WTC11 (cell line): ENCODE data around the gene MAPKAP1. TPM values are rescaled to one million over a fixed set of nuclear protein-coding genes. Genes with fewer than 3 reads are reported as not detected.

ENCODE experiments used
- ATAC-seq: fragments of 200-7000 bp; cut with Tn5 transposase; 2 replicates; pipeline ENCODE4 v1.10.0; 2021; ENCODE audit warnings: mild to moderate bottlenecking, moderate library complexity
- CTCF ChIA-PET: fragments of 300-600 bp; sonication (Branson Sonifier 250); formaldehyde crosslinking; loops from one replicate; lab custom pipeline; 2021; ENCODE audit warnings: antibody characterized with exemption; lab: Charles Lee
- POLR2A ChIA-PET: fragments of 350-600 bp; sonication (Branson Sonifier 250); formaldehyde crosslinking; loops from one replicate; lab custom pipeline; 2021; ENCODE audit warnings: antibody characterized with exemption; lab: Charles Lee
- DNase-seq: peaks from one replicate; pipeline ENCODE4 v3.0.0; 2021; ENCODE audit warnings: low spot score
- H3K27ac Mint-ChIP-seq: 2 replicates; pipeline ENCODE4 v1.8.0; 2021; ENCODE audit warnings: mixed read lengths
- H3K27me3 Mint-ChIP-seq: 2 replicates; pipeline ENCODE4 v1.8.0; 2021; ENCODE audit warnings: low read depth, mild to moderate bottlenecking, moderate library complexity, mixed read lengths
- H3K36me3 Mint-ChIP-seq: 2 replicates; pipeline ENCODE4 v1.8.0; 2021; ENCODE audit warnings: mixed read lengths
- H3K4me1 Mint-ChIP-seq: 2 replicates; pipeline ENCODE4 v1.8.0; 2022; ENCODE audit warnings: mixed read lengths
- H3K4me3 Mint-ChIP-seq: 2 replicates; pipeline ENCODE4 v1.8.0; 2021; ENCODE audit warnings: mild to moderate bottlenecking, moderate library complexity, mixed read lengths
- H3K9me3 Mint-ChIP-seq: 2 replicates; pipeline ENCODE4 v1.8.0; 2021; ENCODE audit warnings: mixed read lengths
- ATF1 ChIP-seq: sonication (generic); formaldehyde crosslinking; IDR thresholded peaks from 2 replicates; pipeline ENCODE4 v1.8.1; 2023; ENCODE audit warnings: mild to moderate bottlenecking, moderate library complexity, missing genetic modification reagents
- ATF2 ChIP-seq: sonication (generic); formaldehyde crosslinking; IDR thresholded peaks from 2 replicates; pipeline ENCODE4 v1.8.1; 2022; ENCODE audit warnings: low read depth, missing genetic modification reagents, borderline replicate concordance
- CBFB ChIP-seq: sonication (generic); formaldehyde crosslinking; IDR thresholded peaks from 2 replicates; pipeline ENCODE4 v1.8.1; 2022; ENCODE audit warnings: mild to moderate bottlenecking, low read depth, missing genetic modification reagents
- CREB1 ChIP-seq: sonication (generic); formaldehyde crosslinking; IDR thresholded peaks from 2 replicates; pipeline ENCODE4 v1.8.0; 2023; ENCODE audit warnings: mild to moderate bottlenecking, missing genetic modification reagents
- ETV6 ChIP-seq: sonication (generic); formaldehyde crosslinking; IDR thresholded peaks from 2 replicates; pipeline ENCODE4 v1.8.1; 2022; ENCODE audit warnings: mild to moderate bottlenecking, missing genetic modification reagents
- GRHL2 ChIP-seq: fragments of 250-450 bp; sonication (Bioruptor Pico); IDR thresholded peaks from 2 replicates; pipeline ENCODE4 v1.8.0; 2022; ENCODE audit warnings: mild to moderate bottlenecking, moderate library complexity; ENCODE audit not compliant: insufficient replicate concordance, severe bottlenecking
- HMGXB4 ChIP-seq: sonication (generic); formaldehyde crosslinking; IDR thresholded peaks from 2 replicates; pipeline ENCODE4 v1.8.1; 2023; ENCODE audit warnings: mild to moderate bottlenecking, moderate library complexity, missing genetic modification reagents
- JAZF1 ChIP-seq: fragments of 250-450 bp; sonication (Bioruptor Pico); IDR thresholded peaks from 2 replicates; pipeline ENCODE4 v1.9.0; 2021; ENCODE audit warnings: moderate library complexity, mild to moderate bottlenecking, inconsistent platforms
- MAX ChIP-seq: sonication (generic); formaldehyde crosslinking; IDR thresholded peaks from 2 replicates; pipeline ENCODE4 v1.8.0; 2022; ENCODE audit warnings: mild to moderate bottlenecking, missing genetic modification reagents
- MXD4 ChIP-seq: fragments of 250-450 bp; sonication (Bioruptor Pico); IDR thresholded peaks from 2 replicates; pipeline ENCODE4 v1.8.0; 2021; ENCODE audit warnings: mild to moderate bottlenecking, moderate library complexity, borderline replicate concordance
- NR1H2 ChIP-seq: sonication (generic); formaldehyde crosslinking; IDR thresholded peaks from 2 replicates; pipeline ENCODE4 v1.9.0; 2021; ENCODE audit warnings: mild to moderate bottlenecking, moderate library complexity, missing genetic modification reagents
- OVOL2 ChIP-seq: fragments of 250-450 bp; sonication (Bioruptor Pico); IDR thresholded peaks from 2 replicates; pipeline ENCODE4 v1.9.0; 2021; ENCODE audit warnings: mild to moderate bottlenecking, borderline replicate concordance
- PRRX2 ChIP-seq: fragments of 250-450 bp; sonication (Bioruptor Pico); IDR thresholded peaks from 2 replicates; pipeline ENCODE4 v1.8.0; 2021; ENCODE audit warnings: mild to moderate bottlenecking
- TP53 ChIP-seq: sonication (generic); formaldehyde crosslinking; IDR thresholded peaks from 2 replicates; pipeline ENCODE4 v1.8.1; 2023; ENCODE audit warnings: mild to moderate bottlenecking, missing genetic modification reagents
- ZNF138 ChIP-seq: sonication (generic); formaldehyde crosslinking; conservative IDR thresholded peaks from 2 replicates; pipeline ENCODE4 v1.8.1; 2022; ENCODE audit warnings: mild to moderate bottlenecking, moderate library complexity, missing genetic modification reagents
- ZNF416 ChIP-seq: fragments of 250-450 bp; sonication (Bioruptor Pico); IDR thresholded peaks from 2 replicates; pipeline ENCODE4 v1.9.0; 2021; ENCODE audit warnings: mild to moderate bottlenecking, inconsistent platforms
- ZNF671 ChIP-seq: fragments of 250-450 bp; sonication (Bioruptor Pico); IDR thresholded peaks from 2 replicates; pipeline ENCODE4 v1.8.0; 2021; ENCODE audit warnings: mild to moderate bottlenecking
- total RNA-seq: library from RNA; stranded (reverse); gene quantifications from 3 replicates; pipeline ENCODE4 v1.2.3, GENCODE V29; 2021
- TF ChIP-seq, protein P1 (sequence below): sonication (generic); formaldehyde crosslinking; IDR thresholded peaks from 2 replicates; pipeline ENCODE4 v1.8.0; 2022; ENCODE audit warnings: mild to moderate bottlenecking, missing genetic modification reagents
- TF ChIP-seq, protein P2 (sequence below): fragments of 250-450 bp; sonication (Bioruptor Pico); IDR thresholded peaks from 2 replicates; pipeline ENCODE4 v1.9.0; 2021; ENCODE audit warnings: mild to moderate bottlenecking, borderline replicate concordance
- TF ChIP-seq, protein P3 (sequence below): sonication (generic); formaldehyde crosslinking; IDR thresholded peaks from 2 replicates; pipeline ENCODE4 v1.8.1; 2023; ENCODE audit warnings: mild to moderate bottlenecking, missing genetic modification reagents
- TF ChIP-seq, protein P4 (sequence below): fragments of 250-450 bp; sonication (Bioruptor Pico); IDR thresholded peaks from 2 replicates; pipeline ENCODE4 v2.1.2; 2022; ENCODE audit warnings: mild to moderate bottlenecking, moderate library complexity

Gene MAPKAP1
- total RNA-seq, 1 experiment from 2014 or later, result 111 TPM

DNA sequence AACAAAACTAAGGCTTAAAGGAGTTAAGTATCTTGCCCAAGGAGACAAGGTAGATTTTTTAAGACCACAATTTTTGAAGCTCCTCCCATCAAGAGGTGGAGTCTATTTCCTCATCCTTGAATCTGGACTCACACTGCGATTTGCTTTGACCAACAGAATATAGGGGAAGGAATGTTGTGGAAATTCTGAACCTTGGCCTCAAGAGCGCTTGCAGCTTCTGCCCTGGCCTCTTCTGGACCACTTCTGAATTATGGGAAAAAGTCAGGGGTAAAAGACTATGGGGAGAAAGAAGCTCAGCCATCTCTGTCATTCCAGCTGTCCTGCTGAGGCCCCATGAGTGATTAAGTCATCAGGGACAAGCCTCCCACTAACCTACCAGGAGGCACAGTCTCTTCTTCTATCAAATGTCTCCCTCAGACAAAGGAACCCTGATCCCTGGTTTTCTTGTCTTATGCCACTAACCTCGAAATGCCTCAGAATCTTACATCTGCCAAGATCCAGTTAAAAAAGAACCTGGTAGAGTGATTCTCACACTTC lies 25.9 kb downstream of the MAPKAP1 start:
- Mint-ChIP-seq H3K4me1 (peaks cover 49% of the 10 kb centered on the region), H3K9me3 (no peaks in the 10 kb centered on the region), H3K4me3 (no peak overlapping the region), H3K27me3 (no peaks in the 10 kb centered on the region), H3K36me3 (no peaks in the 10 kb centered on the region), H3K27ac (peak overlapping the region; percentile 24; the same call in 1 of the 2 replicates)
- ChIA-PET POLR2A (no interaction called here), CTCF (interaction anchor here (1.1 to 1.4 kb wide), 3 partner anchors 9 to 122 kb away, joined by 3 to 6 read pairs (median 4); no protein-coding TSS in a partner anchor)
- TF ChIP-seq, protein P1, sequence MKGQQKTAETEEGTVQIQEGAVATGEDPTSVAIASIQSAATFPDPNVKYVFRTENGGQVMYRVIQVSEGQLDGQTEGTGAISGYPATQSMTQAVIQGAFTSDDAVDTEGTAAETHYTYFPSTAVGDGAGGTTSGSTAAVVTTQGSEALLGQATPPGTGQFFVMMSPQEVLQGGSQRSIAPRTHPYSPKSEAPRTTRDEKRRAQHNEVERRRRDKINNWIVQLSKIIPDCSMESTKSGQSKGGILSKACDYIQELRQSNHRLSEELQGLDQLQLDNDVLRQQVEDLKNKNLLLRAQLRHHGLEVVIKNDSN, result no peak
- TF ChIP-seq MXD4 (CRISPR knock-in tag) (no peak), PRRX2 (CRISPR knock-in tag) (no peak), ATF1 (CRISPR knock-in tag) (no peak), ZNF138 (no peak), MAX (CRISPR knock-in tag) (no peak), ETV6 (CRISPR knock-in tag) (no peak), OVOL2 (CRISPR knock-in tag) (no peak), JAZF1 (no peak), NR1H2 (CRISPR knock-in tag) (no peak), CBFB (no peak), HMGXB4 (CRISPR knock-in tag) (no peak), CREB1 (CRISPR knock-in tag) (no peak), ZNF671 (CRISPR knock-in tag) (no peak)
- TF ChIP-seq, protein P2, sequence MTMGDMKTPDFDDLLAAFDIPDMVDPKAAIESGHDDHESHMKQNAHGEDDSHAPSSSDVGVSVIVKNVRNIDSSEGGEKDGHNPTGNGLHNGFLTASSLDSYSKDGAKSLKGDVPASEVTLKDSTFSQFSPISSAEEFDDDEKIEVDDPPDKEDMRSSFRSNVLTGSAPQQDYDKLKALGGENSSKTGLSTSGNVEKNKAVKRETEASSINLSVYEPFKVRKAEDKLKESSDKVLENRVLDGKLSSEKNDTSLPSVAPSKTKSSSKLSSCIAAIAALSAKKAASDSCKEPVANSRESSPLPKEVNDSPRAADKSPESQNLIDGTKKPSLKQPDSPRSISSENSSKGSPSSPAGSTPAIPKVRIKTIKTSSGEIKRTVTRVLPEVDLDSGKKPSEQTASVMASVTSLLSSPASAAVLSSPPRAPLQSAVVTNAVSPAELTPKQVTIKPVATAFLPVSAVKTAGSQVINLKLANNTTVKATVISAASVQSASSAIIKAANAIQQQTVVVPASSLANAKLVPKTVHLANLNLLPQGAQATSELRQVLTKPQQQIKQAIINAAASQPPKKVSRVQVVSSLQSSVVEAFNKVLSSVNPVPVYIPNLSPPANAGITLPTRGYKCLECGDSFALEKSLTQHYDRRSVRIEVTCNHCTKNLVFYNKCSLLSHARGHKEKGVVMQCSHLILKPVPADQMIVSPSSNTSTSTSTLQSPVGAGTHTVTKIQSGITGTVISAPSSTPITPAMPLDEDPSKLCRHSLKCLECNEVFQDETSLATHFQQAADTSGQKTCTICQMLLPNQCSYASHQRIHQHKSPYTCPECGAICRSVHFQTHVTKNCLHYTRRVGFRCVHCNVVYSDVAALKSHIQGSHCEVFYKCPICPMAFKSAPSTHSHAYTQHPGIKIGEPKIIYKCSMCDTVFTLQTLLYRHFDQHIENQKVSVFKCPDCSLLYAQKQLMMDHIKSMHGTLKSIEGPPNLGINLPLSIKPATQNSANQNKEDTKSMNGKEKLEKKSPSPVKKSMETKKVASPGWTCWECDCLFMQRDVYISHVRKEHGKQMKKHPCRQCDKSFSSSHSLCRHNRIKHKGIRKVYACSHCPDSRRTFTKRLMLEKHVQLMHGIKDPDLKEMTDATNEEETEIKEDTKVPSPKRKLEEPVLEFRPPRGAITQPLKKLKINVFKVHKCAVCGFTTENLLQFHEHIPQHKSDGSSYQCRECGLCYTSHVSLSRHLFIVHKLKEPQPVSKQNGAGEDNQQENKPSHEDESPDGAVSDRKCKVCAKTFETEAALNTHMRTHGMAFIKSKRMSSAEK (CRISPR knock-in tag), result no peak
- TF ChIP-seq, protein P3, sequence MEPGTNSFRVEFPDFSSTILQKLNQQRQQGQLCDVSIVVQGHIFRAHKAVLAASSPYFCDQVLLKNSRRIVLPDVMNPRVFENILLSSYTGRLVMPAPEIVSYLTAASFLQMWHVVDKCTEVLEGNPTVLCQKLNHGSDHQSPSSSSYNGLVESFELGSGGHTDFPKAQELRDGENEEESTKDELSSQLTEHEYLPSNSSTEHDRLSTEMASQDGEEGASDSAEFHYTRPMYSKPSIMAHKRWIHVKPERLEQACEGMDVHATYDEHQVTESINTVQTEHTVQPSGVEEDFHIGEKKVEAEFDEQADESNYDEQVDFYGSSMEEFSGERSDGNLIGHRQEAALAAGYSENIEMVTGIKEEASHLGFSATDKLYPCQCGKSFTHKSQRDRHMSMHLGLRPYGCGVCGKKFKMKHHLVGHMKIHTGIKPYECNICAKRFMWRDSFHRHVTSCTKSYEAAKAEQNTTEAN (CRISPR knock-in tag), result no peak
- ATAC-seq (no peak; the same call in 1 of the 2 replicates), DNase-seq (no peak)

DNA sequence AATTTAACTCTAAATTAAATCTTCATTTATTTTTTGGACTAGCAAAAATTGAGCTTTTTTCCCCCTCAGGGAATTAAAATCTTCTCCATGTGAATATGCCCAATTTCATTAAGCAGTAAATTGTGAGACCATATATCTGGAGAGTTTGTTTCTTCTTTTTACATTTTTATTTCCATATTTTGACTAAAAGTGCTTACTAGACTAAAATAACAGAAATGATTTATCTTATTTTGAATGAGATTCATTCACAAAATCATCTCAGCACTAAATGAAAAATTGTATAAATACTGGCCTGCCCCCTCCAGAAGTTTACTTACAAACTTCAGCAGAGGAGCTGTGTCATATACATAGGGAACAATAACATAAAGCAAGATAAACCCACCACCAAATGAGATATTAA lies 26.6 kb downstream of the MAPKAP1 start:
- CTCF ChIA-PET, result interaction anchor here (1.1 to 1.4 kb wide), 3 partner anchors 8 to 122 kb away, joined by 3 to 6 read pairs (median 4); no protein-coding TSS in a partner anchor
- POLR2A ChIA-PET, result interaction anchor here (0.6 to 0.7 kb wide), 3 partner anchors 36 to 638 kb away, joined by 3 to 5 read pairs (median 4); no protein-coding TSS in a partner anchor
- H3K27ac Mint-ChIP-seq, result peak overlapping the region; percentile 24; the same call in 1 of the 2 replicates

More for the DNA sequence above, 26.6 kb downstream of the MAPKAP1 start:
- ATAC-seq (no peak), DNase-seq (no peak)
- Mint-ChIP-seq H3K36me3 (no peaks in the 10 kb centered on the region), H3K4me1 (peaks cover 50% of the 10 kb centered on the region), H3K4me3 (no peak overlapping the region), H3K9me3 (no peaks in the 10 kb centered on the region), H3K27me3 (no peaks in the 10 kb centered on the region)
- TF ChIP-seq ZNF416 (CRISPR knock-in tag), result no peak
- no peak for TF ChIP-seq MXD4 (CRISPR knock-in tag)
- TF ChIP-seq ATF2 (CRISPR knock-in tag), result no peak
- no peak for TF ChIP-seq TP53 (CRISPR knock-in tag)
- TF ChIP-seq, protein P4, sequence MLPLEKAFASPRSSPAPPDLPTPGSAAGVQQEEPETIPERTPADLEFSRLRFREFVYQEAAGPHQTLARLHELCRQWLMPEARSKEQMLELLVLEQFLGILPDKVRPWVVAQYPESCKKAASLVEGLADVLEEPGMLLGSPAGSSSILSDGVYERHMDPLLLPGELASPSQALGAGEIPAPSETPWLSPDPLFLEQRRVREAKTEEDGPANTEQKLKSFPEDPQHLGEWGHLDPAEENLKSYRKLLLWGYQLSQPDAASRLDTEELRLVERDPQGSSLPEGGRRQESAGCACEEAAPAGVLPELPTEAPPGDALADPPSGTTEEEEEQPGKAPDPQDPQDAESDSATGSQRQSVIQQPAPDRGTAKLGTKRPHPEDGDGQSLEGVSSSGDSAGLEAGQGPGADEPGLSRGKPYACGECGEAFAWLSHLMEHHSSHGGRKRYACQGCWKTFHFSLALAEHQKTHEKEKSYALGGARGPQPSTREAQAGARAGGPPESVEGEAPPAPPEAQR (CRISPR knock-in tag), result no peak
- no peak for TF ChIP-seq GRHL2 (CRISPR knock-in tag)
- TF ChIP-seq JAZF1, result no peak
- no peak for TF ChIP-seq ZNF671 (CRISPR knock-in tag)
